ENCODE data around the gene TRAPPC3. TPM values are rescaled to one million over a fixed set of nuclear protein-coding genes. Genes with fewer than 3 reads are reported as not detected.

TRAPPC3 gene
- total and polyA plus RNA-seq, 9 of the 15 experiments (the other 6 are each of a cell fraction or from before 2014, with no cell fraction given) = 20.6 to 141 (median 112) TPM

DNA sequence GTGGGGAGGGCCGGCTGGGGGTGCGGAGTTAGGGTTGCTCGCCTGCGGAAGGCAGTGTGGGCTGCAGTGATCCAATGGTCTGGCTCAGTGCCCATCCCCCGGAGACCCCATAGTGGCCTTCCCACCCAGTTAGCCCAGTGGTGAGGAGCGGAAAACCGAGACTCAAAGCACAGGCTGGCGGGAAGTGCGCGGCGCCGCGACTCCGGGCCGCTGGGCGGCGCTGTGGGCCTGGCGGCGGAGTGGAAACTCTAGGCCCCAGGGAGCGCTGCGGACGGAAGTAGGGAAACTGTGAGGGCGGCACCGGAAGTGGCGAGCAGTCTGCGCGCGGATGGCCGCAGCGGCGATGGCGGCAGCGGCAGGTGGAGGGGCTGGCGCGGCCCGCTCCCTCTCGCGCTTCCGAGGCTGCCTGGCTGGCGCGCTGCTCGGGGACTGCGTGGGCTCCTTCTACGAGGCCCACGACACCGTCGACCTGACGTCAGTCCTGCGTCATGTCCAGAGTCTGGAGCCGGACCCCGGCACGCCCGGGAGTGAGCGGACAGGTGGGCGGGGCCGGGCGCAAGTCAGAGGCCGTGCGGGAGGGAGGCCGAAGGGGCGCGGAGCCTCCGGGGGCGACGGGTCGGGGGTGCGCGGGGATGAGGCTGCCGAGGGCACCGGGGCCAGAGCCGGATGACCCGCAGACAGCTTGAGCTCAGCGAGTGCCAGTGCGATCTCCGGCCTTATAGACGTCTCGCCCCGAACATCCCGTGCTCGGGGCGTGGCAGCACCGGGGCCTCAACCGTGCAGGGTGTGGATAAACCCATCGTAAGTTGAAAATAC is 60.5 kb downstream of the TRAPPC3 start, which contains the start of gene ADPRS (continued):
- TF ChIP-seq ETV1 (tag; conservative IDR thresholded peaks at IDR 0.05; ENCODE audit: low read depth) (peak; percentile 96), BHLHE40 (IDR thresholded peaks at IDR 0.05; ENCODE audit: low read length) (peak; percentile 46), KAT2B (IDR thresholded peaks at IDR 0.05; ENCODE audit: low read depth, low read length) (no peak), PPARD (CRISPR knock-in tag; IDR thresholded peaks at IDR 0.05) (no peak), ZKSCAN3 (CRISPR knock-in tag; IDR thresholded peaks at IDR 0.05) (no peak), NEUROD1 (IDR thresholded peaks at IDR 0.05; ENCODE audit: borderline replicate concordance, low read depth, low read length, partially characterized antibody) (peak; percentile 66), SRSF7 (optimal IDR thresholded peaks at IDR 0.05; ENCODE audit: low read depth, low read length) (no peak), ZFP30 (CRISPR knock-in tag; IDR thresholded peaks at IDR 0.05; ENCODE audit: borderline replicate concordance) (no peak), EGR1 (conservative IDR thresholded peaks at IDR 0.05) (peak; percentile 62), HNRNPLL (IDR thresholded peaks at IDR 0.05; ENCODE audit: low read depth, low read length, poor library complexity, severe bottlenecking) (peak; percentile 43), ZNF232 (CRISPR knock-in tag; IDR thresholded peaks at IDR 0.05) (no peak), ZNF561 (CRISPR knock-in tag; conservative IDR thresholded peaks at IDR 0.05) (no peak)
- TF ChIP-seq, protein P1, sequence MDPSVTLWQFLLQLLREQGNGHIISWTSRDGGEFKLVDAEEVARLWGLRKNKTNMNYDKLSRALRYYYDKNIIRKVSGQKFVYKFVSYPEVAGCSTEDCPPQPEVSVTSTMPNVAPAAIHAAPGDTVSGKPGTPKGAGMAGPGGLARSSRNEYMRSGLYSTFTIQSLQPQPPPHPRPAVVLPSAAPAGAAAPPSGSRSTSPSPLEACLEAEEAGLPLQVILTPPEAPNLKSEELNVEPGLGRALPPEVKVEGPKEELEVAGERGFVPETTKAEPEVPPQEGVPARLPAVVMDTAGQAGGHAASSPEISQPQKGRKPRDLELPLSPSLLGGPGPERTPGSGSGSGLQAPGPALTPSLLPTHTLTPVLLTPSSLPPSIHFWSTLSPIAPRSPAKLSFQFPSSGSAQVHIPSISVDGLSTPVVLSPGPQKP (CRISPR knock-in tag; IDR thresholded peaks at IDR 0.05) = 0 out of 2 replicates have a peak, but pooled peaks have one; percentile 87
- TF ChIP-seq, protein P2, sequence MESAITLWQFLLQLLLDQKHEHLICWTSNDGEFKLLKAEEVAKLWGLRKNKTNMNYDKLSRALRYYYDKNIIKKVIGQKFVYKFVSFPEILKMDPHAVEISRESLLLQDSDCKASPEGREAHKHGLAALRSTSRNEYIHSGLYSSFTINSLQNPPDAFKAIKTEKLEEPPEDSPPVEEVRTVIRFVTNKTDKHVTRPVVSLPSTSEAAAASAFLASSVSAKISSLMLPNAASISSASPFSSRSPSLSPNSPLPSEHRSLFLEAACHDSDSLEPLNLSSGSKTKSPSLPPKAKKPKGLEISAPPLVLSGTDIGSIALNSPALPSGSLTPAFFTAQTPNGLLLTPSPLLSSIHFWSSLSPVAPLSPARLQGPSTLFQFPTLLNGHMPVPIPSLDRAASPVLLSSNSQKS (CRISPR knock-in tag; IDR thresholded peaks at IDR 0.05) = no peak
- TF ChIP-seq, protein P3, sequence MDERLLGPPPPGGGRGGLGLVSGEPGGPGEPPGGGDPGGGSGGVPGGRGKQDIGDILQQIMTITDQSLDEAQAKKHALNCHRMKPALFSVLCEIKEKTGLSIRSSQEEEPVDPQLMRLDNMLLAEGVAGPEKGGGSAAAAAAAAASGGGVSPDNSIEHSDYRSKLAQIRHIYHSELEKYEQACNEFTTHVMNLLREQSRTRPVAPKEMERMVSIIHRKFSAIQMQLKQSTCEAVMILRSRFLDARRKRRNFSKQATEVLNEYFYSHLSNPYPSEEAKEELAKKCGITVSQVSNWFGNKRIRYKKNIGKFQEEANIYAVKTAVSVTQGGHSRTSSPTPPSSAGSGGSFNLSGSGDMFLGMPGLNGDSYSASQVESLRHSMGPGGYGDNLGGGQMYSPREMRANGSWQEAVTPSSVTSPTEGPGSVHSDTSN (CRISPR knock-in tag; IDR thresholded peaks at IDR 0.05; ENCODE audit: low read depth) = 0 out of 2 replicates have a peak, but pooled peaks have one; percentile 15
- TF ChIP-seq, protein P3 (tag; conservative IDR thresholded peaks at IDR 0.05; ENCODE audit: low read depth) = no peak
- TF ChIP-seq, protein P4, sequence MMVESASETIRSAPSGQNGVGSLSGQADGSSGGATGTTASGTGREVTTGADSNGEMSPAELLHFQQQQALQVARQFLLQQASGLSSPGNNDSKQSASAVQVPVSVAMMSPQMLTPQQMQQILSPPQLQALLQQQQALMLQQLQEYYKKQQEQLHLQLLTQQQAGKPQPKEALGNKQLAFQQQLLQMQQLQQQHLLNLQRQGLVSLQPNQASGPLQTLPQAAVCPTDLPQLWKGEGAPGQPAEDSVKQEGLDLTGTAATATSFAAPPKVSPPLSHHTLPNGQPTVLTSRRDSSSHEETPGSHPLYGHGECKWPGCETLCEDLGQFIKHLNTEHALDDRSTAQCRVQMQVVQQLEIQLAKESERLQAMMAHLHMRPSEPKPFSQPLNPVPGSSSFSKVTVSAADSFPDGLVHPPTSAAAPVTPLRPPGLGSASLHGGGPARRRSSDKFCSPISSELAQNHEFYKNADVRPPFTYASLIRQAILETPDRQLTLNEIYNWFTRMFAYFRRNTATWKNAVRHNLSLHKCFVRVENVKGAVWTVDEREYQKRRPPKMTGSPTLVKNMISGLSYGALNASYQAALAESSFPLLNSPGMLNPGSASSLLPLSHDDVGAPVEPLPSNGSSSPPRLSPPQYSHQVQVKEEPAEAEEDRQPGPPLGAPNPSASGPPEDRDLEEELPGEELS (CRISPR knock-in tag; IDR thresholded peaks at IDR 0.05; ENCODE audit: borderline replicate concordance) = no peak
- TF ChIP-seq, protein P5, sequence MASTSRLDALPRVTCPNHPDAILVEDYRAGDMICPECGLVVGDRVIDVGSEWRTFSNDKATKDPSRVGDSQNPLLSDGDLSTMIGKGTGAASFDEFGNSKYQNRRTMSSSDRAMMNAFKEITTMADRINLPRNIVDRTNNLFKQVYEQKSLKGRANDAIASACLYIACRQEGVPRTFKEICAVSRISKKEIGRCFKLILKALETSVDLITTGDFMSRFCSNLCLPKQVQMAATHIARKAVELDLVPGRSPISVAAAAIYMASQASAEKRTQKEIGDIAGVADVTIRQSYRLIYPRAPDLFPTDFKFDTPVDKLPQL (IDR thresholded peaks at IDR 0.05; ENCODE audit: extremely low read depth, insufficient read length) = no peak

Measured in K562 (cell line).